IPS-20b (cell line): Measurements from ENCODE around the gene LPP.

Experiments
- H3K27ac ChIP-seq: one replicate; pipeline ENCODE4 v1.5.1; 2013; ENCODE audit warnings: low read length
- H3K27me3 ChIP-seq: 2 replicates; pipeline ENCODE4 v1.6.1; 2013; ENCODE audit warnings: mild to moderate bottlenecking, low read length, inconsistent platforms; ENCODE audit not compliant: insufficient read depth
- H3K36me3 ChIP-seq: 2 replicates; pipeline ENCODE4 v1.6.1; 2013; ENCODE audit warnings: low read depth, mild to moderate bottlenecking, inconsistent platforms, low read length, moderate library complexity; ENCODE audit not compliant: insufficient read depth
- H3K4me1 ChIP-seq: 2 replicates; pipeline ENCODE4 v1.6.1; 2013; ENCODE audit warnings: mild to moderate bottlenecking, control low read depth, inconsistent platforms, low read length, moderate library complexity; ENCODE audit not compliant: insufficient read depth
- H3K4me3 ChIP-seq: 2 replicates; pipeline ENCODE4 v1.5.1; 2013; ENCODE audit warnings: mild to moderate bottlenecking, low read length, inconsistent platforms
- H3K9ac ChIP-seq: 2 replicates; pipeline ENCODE4 v1.6.1; 2013; ENCODE audit warnings: low read depth, mild to moderate bottlenecking, inconsistent platforms, low read length, moderate library complexity
- H3K9me3 ChIP-seq: 2 replicates; pipeline ENCODE4 v1.6.1; 2013; ENCODE audit warnings: mild to moderate bottlenecking, low read depth, low read length, inconsistent platforms; ENCODE audit not compliant: insufficient read depth

LPP gene

GRCh38 chr3:188845514-188845913 is 691.6 kb downstream of the LPP start:
- Histone ChIP-seq H3K9me3 (no peaks in the 10 kb centered on the region), H3K9ac (no peak overlapping the region), H3K27me3 (no peaks in the 10 kb centered on the region), H3K27ac (no peak overlapping the region), H3K36me3 (no peaks in the 10 kb centered on the region), H3K4me1 (no peaks in the 10 kb centered on the region), H3K4me3 (no peak overlapping the region)

GRCh38 chr3:188848947-188849346 is 695.0 kb downstream of the LPP start:
- Histone ChIP-seq H3K4me3 (no peak overlapping the region), H3K9ac (no peak overlapping the region), H3K4me1 (no peaks in the 10 kb centered on the region), H3K27me3 (no peaks in the 10 kb centered on the region), H3K27ac (no peak overlapping the region), H3K36me3 (no peaks in the 10 kb centered on the region), H3K9me3 (no peaks in the 10 kb centered on the region)

- no peak overlapping the region for H3K9ac ChIP-seq
- H3K4me3 ChIP-seq = no peak overlapping the region
- H3K36me3 ChIP-seq = no peaks in the 10 kb centered on the region
- no peak overlapping the region for H3K27ac ChIP-seq
- H3K27me3 ChIP-seq = no peaks in the 10 kb centered on the region
- no peaks in the 10 kb centered on the region for H3K4me1 ChIP-seq
- H3K9me3 ChIP-seq = no peaks in the 10 kb centered on the region
Measured at GRCh38 chr3:188853856-188854771, 700.2 kb downstream of the LPP start.

GRCh38 chr3:188854772-188855149 is 700.8 kb downstream of the LPP start:
- no peak overlapping the region for H3K27ac ChIP-seq
- H3K9me3 ChIP-seq = no peaks in the 10 kb centered on the region
- H3K27me3 ChIP-seq = no peaks in the 10 kb centered on the region
- no peaks in the 10 kb centered on the region for H3K36me3 ChIP-seq
- no peak overlapping the region for H3K4me3 ChIP-seq
- H3K4me1 ChIP-seq = no peaks in the 10 kb centered on the region
- H3K9ac ChIP-seq = no peak overlapping the region

- Histone ChIP-seq H3K4me1 (no peaks in the 10 kb centered on the region), H3K27me3 (no peaks in the 10 kb centered on the region), H3K9ac (no peak overlapping the region), H3K4me3 (no peak overlapping the region), H3K36me3 (no peaks in the 10 kb centered on the region), H3K27ac (no peak overlapping the region), H3K9me3 (no peaks in the 10 kb centered on the region)
Measured at GRCh38 chr3:188855675-188856074, 701.7 kb downstream of the LPP start.

- no peaks in the 10 kb centered on the region for H3K9me3 ChIP-seq
- H3K36me3 ChIP-seq = no peaks in the 10 kb centered on the region
- H3K27me3 ChIP-seq = no peaks in the 10 kb centered on the region
- H3K4me1 ChIP-seq = no peaks in the 10 kb centered on the region
- H3K27ac ChIP-seq = no peak overlapping the region
- no peak overlapping the region for H3K4me3 ChIP-seq
- no peak overlapping the region for H3K9ac ChIP-seq
Measured at GRCh38 chr3:188860147-188860546, 706.2 kb downstream of the LPP start.

GRCh38 chr3:188861842-188862744 is 708.1 kb downstream of the LPP start:
- H3K9me3 ChIP-seq = no peaks in the 10 kb centered on the region
- no peaks in the 10 kb centered on the region for H3K27me3 ChIP-seq
- no peak overlapping the region for H3K4me3 ChIP-seq
- H3K36me3 ChIP-seq = no peaks in the 10 kb centered on the region
- no peaks in the 10 kb centered on the region for H3K4me1 ChIP-seq
- H3K27ac ChIP-seq = no peak overlapping the region
- no peak overlapping the region for H3K9ac ChIP-seq

- Histone ChIP-seq H3K36me3 (0 out of 2 replicates have a peak, but pooled peaks cover 4% of the 10 kb centered on the region), H3K4me3 (no peak overlapping the region), H3K4me1 (no peaks in the 10 kb centered on the region), H3K9me3 (no peaks in the 10 kb centered on the region), H3K27me3 (no peaks in the 10 kb centered on the region), H3K9ac (no peak overlapping the region), H3K27ac (no peak overlapping the region)
Measured at GRCh38 chr3:188863999-188864406, 710.0 kb downstream of the LPP start.

GRCh38 chr3:188867691-188868265 is 713.8 kb downstream of the LPP start:
- H3K9me3 ChIP-seq = no peaks in the 10 kb centered on the region
- H3K27ac ChIP-seq = no peak overlapping the region
- H3K9ac ChIP-seq = no peak overlapping the region
- no peaks in the 10 kb centered on the region for H3K27me3 ChIP-seq
- no peaks in the 10 kb centered on the region for H3K4me1 ChIP-seq
- 0 out of 2 replicates have a peak, but pooled peaks cover 4% of the 10 kb centered on the region for H3K36me3 ChIP-seq
- no peak overlapping the region for H3K4me3 ChIP-seq

- Histone ChIP-seq H3K9me3 (no peaks in the 10 kb centered on the region), H3K4me3 (no peak overlapping the region), H3K27ac (no peak overlapping the region), H3K4me1 (no peaks in the 10 kb centered on the region), H3K27me3 (no peaks in the 10 kb centered on the region), H3K36me3 (0 out of 2 replicates have a peak, but pooled peaks cover 4% of the 10 kb centered on the region), H3K9ac (no peak overlapping the region)
Measured at GRCh38 chr3:188868803-188869202, 714.8 kb downstream of the LPP start.

GRCh38 chr3:188869628-188870027 is 715.7 kb downstream of the LPP start:
- Histone ChIP-seq H3K36me3 (peaks cover 5% of the 10 kb centered on the region; the same call in 1 of the 2 replicates), H3K9ac (no peak overlapping the region), H3K9me3 (no peaks in the 10 kb centered on the region), H3K27ac (no peak overlapping the region), H3K4me1 (no peaks in the 10 kb centered on the region), H3K27me3 (no peaks in the 10 kb centered on the region), H3K4me3 (no peak overlapping the region)
